HG02885 (cell line): ENCODE measurements around the gene DDX1.
"Not testable (repeated sequence)": the region's sequence is repeated elsewhere in the genome, so short reads cannot be mapped to it uniquely, and the experiment has no call there.

Source experiments
- ATAC-seq: cut with Tn5 transposase; IDR thresholded peaks from one replicate; pipeline ENCODE4 v1.9.1; 2021; ENCODE audit warnings: mild to moderate bottlenecking; ENCODE audit not compliant: unreplicated experiment, poor library complexity

DDX1 gene

DNA sequence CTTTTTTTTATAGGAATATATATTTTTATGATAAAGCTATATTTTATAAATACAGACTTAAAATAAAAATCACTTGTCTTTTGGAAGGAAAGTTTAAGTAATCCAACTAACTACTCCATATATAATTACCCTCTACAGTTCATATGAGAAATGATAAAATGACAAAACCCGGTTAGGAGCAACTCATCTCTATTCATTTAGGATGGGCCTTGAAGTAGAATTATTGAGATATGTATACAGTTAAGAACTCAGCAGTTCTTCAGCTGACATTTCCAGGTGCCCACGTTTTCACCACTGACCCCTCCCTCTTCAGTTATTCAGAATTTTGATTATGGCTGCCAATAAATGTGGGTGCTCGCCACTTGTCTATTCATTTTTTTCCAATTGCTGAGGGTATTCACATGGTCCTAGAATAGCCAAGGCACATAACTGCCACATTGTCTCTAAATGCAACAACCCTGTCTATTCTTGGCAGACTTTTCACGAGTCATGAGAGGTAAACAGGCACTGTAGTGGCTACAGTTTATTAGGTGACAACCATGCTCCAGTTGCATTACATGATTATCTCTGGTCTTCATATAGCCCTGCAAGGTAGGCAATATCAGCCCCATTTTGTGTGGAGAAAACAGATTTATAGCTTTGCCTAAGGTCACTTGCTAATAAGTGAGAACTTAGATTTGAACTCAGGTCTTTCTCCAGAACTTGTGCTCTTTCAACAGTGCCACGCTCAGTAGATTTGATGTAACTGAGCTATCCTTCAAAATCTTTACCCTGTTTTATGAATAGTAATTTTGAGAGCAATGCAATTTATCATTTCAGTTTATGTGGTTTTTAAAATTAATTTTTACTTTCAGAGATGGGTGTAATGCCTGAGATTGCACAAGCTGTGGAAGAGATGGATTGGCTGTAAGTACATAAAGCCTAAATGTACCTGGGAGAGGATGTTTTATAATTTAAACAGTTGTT, 2.9 kb downstream of the DDX1 start:
- ATAC-seq, result no peak

DNA sequence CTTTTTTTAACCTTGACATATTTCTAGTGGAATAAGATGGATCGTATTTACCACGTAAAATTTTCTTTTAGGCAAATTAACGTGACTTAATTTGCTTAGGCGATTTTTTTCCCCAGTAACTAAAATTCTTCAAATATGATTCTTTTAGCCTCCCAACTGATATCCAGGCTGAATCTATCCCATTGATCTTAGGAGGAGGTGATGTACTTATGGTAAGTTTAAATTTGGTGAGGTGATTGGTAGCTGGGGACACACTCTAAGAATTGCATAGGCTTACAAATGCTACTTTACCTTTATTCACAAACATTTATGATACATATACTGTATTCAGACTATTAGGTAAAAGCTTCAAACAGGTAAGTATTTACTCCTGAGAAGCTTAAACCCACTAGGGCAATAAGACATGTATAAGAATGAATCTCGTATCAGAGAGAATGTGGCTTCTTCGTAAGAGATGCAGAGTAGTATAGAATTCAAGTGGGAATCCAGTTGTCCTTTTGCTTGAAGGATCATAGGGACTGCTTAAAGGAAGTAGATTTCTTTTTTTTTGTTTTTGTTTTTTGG, 3.8 kb downstream of the DDX1 start:
- no peak for ATAC-seq

DNA sequence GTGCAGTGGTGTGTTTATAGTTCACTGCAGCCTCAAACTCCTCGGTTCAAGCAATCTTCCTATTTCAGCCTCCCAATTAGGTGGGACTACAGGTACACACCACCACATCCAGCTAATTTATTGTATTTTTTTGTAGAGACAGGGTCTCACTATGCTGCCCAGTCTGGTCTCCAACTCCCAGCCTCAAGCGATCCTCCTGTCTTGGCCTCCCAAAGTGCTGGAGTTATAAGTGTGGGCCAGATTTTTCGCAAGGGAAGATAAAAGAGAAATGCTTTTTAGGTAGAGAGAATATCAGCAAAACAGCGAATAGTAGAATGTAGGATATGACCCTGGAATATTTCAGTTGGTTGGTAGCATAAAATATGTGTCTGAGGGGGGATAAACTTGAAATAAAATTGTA, 4.3 kb downstream of the DDX1 start:
- ATAC-seq, result no peak

DNA sequence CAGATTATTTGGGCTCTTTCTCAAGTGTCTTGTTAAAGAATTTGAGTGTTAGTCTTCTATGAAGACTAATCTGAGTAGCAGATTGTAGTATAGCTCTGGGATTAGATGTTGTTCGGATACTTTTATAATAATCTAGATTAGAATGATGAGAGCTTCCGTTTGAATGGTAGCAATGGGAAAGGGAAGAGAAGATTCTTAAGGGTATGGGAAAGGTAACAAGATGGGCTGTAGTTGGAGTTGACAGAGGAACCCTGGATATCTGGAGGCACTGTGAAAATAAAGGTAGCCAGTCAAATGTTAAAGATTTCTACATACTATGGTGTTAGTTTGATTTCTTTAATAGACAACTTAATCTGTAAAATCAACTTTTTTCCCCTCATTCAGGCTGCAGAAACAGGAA, 4.7 kb downstream of the DDX1 start:
- no peak for ATAC-seq

DNA sequence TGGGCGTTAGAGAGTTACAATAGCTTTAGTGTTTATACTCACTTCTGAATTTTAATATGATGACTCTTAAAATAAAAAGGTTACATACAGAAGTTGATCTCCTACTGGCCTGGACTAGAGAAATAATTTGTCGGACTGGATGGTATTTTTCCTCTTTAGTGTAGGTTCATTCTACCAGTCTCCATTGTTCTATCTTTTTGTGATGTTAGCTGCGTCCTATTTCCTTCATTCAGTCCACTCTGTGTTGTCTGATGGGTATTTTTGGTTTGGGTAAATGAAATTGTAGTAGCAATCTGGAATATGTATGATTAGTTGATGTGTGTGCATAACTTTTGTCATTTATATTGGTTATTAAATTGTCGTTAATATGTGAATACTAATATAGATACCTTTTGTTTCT, 5.3 kb downstream of the DDX1 start:
- ATAC-seq, result no peak

DNA sequence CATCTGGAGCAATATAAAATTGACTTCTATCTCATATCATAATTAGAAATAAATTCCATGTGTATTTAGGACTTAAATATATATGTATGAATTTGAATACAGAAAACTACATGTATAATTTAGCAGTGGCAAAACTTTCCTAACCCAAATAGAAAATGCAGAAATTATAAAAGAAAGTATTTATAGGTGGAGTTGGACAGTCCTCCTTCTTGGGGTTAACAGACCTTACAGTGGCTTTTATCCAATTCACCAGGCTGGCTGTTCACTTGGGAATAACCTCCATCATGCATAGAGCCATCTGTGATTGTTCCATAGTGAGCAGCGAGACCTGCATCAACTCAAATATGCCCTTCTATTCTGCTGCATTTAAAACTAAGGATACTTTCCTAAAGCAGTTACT, 8.3 kb downstream of the DDX1 start:
- ATAC-seq, result no peak

DNA sequence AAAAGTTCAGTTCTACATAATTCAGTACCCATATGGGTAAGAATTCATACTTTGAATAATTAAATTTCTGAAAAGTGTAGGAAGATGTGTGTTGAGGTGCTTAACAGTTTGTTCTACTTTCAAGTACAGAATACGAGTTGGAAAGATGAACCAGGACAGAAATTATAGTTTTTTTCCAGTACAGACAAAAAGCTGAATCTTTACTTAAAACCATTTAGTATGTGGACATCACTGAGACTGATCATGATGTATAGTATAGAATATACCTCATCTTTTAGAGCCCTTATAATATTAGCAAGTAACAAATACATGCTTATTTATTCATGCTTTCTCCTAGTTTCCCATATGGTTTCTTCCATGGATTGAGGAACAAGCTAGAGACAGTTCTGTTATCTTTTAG, 10.0 kb downstream of the DDX1 start:
- no peak for ATAC-seq

DNA sequence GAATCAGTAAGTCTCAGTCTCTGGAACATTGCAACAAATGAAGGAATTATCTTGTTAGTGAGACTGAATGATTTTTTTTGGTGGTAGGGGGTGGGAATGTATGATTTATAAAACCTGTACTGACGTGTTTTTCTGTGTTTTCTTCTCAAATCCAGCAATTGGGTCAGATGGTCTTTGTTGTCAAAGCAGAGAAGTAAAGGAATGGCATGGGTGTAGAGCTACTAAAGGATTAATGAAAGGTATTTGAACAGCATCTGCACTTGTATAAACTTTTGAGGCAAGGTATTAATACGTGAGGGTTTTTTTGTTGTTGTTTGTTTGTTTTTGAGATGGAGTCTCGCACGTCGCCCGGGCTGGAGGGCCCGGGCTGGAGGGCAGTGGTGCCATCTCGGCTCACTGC, 10.7 kb downstream of the DDX1 start:
- ATAC-seq, result no peak

DNA sequence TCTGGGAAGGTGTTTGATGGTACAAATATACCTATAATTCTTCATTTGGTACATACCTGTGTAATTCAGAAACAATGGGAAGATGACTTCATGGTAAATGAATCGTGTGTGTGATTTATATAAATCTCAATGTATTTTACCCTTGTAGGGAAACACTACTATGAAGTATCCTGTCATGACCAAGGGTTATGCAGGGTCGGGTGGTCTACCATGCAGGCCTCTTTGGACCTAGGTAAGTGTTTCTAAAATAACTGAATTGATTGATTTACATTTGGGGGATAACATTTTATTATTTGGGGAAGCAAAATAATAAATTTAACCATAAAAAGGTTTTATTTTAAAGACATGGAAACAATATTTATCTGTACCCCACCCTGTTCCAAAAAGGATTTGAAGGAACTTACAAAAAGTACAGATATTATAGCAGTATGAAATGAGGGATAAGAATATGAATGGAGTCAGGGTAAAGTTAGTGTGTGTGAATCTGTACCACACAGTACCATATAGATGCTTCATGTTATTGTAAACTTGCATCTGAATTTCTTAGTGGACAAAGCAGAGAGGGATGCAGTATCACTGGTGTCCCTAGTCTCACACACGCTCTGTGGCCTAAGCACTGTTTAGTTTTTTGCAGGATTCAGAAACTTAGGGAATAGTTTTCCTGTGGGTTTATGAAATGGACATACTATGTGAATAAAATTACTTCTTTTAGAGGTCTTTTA, 11.5 kb downstream of the DDX1 start:
- ATAC-seq, result no peak

DNA sequence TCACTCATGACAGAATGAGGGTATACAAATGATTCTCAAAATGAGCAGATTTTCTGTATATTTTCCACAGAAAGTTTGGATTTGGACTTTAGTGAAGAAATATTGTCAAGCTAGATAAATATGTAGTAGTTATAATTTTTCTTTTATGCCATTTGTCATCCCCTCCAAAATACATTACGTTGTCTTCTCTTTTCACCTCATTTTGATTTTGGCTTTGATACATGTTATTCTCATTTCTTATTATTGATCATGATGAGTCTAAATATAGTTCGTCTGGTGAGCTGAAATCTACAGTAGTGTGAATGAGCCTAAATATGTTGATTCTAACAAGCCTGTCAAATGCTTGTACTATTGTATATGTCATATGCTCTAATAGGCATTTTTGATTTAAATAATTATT, 12.3 kb downstream of the DDX1 start:
- no peak for ATAC-seq

DNA sequence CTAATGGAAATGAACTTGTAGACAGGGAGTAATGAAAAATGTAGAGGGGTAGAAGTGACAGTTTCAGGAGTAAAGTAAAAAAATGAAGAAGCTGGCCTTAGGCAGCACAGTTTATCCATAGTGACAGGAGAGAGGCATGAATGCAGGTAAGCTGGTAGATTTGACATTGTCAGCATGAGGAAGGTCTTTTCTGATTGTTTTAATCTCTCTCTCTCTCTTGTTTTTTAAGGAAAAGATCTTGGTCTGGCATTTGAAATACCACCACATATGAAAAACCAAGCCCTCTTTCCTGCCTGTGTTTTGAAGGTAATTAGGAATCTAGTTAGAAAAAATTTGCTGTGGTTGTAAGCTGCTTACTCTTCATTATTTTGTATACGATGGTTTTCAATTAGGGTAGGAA, 14.1 kb downstream of the DDX1 start:
- no peak for ATAC-seq

DNA sequence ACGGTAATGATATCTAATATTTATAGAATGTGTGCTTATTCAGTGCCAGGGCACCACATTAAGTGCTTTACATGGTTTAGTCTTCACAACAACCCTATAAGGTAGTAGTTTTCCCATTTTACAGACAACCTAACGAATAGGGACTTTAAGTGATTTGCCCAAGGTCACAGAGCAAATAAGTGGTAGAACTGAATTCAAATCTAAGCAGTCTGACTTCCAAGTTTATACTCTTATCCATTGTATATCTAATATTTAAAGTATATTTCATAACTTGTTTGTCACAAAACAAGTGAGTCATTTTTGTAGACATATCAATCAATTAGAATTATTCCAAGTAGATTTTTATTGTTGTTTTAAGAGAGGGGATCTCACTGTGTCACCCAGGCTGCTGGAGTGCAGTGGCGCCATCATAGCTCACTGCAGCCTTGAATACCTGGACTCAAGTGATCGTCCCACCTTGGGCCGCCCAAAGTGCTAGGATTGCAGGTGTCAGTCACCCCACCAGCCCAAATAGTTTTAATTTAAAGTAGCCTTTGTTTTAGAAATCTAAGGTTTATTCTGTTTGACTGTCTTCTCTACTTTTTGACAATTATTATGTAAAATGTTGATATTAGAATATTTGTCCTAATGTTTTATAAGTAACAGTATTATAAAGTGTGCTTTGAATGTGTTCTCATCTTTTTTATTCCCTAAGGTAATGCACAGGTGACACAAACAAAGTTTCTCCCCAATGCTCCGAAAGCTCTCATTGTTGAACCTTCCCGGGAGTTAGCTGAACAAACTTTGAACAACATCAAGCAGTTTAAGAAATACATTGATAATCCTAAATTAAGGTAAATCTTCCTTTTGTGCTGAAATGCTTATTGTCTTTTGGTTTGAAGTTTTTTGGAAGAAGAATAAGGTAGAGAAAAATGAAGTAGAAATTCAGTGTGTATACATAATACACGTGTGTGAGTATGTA, 15.1 kb downstream of the DDX1 start:
- no peak for ATAC-seq

DNA sequence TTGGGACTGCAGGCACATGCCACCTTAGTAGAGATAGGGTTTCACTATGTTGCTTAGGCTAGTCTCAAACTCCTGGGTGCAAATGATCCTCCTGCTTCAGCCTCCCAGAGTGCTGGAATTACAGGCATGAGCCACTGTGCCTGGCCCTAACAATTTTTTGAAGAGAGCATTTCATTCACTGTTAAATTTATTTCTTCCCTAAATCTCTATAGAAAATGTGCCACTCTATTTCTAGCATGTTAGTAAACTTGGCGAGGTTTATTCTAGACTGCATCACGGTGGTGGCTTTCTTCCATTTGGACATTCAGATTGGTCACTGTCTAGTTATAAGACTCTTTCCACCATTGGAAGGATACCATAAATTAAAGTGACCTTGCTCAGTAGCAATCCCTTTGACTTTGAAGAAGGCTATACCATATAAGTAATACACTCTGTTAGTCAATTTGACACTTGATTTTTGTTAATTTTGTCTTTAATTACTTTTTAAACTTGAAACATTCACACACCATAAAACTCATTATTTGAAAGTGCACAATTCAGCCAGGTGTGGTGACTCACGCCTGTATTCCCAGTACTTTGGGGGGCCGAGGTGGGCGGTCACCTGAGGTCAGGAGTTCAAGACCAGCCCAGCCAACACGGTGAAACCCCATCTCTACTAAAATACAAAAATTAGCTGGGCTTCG, 16.2 kb downstream of the DDX1 start:
- ATAC-seq, result no peak

DNA sequence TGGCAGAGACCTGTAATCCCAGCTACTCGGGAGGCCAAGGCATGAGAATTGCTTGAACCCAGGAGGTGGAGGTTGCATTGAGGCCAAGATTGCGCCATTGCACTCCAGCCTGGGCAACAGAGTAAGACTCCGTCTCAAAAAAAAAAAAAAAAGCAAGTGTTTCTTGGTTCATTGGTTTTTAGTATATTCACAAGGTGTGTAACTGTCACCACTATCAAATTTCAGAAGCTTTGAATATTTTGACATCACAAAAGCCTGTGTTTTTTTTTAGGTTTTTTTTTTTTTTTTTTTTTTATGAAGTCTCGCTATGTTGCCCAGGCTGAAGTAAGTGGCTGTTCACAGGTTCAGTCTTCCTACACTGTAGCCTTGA, 16.7 kb downstream of the DDX1 start:
- ATAC-seq, result no peak

DNA sequence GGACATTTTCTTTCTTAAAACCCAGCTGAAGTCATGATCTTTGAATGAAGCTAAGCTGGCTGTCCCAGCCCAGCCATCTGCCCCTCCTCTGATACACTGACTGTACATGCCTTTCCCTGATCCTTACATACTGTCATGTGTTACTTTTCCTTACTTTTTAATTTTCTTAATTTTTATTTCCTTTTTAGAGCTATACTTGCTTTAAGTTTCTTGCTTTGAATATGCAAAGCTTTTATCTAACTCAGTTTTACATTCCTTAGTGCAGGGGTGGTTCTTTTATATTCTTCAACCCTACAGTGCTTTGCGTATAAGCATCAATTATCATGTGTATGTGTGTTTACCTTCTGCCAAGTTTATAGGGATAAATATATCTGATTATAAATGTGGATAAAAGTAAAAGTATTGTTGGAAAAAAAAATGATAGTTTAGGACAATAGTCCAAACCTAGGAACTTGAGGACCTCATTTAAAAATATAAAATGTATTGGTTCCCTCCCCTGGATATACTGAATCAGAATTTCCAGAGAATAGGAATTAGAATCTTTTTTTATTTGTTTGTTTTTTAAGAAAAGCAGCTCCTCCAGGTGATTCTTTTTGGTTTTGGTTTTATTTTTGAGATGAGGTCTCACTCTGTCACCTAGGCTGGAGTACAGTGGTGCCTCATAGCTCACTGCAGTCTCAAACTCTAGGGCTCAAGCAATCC, 17.8 kb downstream of the DDX1 start:
- ATAC-seq, result no peak

DNA sequence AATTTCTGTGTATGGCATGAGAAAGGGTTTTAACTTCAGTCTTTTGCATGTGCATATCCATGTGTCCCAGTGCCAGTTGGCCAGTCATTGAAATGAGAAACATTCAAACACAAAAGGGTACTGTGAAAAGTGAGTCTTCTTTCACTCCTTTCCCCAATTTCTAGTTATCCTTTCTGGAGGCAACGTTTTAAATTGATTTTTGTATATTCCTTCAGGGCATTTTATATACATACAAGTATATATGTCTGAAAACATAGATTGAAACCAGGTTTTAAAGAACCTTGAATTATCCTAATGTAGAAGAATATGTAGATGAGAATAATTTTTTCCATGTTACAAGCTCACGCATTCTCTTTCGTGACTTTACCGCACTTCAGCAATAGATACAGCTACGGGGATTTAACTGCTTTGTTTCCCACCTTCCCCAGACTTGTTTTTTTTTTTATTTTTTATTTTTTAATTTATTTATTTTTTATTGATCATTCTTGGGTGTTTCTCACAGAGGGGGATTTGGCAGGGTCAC, 18.8 kb downstream of the DDX1 start:
- ATAC-seq, result no peak

DNA sequence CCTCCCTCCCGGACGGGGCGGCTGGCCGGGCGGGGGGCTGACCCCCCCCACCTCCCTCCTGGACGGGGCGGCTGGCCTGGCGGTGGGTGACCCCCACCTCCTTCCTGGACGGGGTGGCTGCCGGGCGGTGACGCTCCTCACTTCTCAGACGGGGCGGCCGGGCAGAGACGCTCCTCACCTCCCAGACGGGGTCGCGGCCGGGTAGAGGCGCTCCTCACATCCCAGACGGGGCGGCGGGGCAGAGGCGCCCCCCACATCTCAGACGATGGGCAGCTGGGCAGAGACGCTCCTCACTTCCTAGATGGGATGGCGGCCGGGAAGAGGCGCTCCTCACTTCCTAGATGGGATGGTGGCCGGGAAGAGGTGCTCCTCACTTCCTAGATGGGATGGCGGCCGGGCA, 20.4 kb downstream of the DDX1 start:
- ATAC-seq, result not testable (repeated sequence)

DNA sequence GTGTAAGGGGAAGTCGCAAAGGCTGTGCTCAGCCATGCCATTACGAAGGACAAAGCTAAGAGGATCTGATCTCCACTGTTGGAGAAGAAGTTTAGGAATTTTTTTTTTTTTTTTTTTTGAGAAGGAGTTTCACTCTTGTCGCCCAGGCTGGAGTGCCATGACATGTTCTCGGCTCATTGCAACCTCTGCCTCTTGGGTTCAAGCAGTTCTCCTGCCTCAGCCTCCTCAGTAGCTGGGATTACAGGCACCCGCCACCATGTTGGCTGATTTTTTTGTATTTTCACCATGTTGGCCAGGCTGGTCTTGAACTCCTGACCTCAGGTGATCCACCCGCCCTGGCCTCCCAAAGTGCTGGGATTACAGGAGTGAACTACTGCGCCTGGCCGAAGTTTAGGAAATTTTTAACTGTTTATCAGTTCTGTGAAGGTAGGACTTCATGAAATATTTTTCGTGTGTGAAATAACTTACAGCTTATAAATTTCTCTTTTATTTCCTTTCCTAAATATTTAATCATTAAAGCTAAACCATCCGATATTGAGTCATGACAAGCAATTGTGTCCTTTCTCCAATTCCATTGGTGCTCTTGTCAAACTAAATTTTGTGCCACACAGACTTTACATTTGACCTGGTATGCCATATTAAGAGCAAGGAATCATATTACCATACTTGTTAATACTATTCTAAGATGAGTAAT, 22.2 kb downstream of the DDX1 start:
- ATAC-seq, result no peak
